Measurements from ENCODE around the gene COPS9. TPM values are rescaled to one million over a fixed set of nuclear protein-coding genes. Genes with fewer than 3 reads are reported as not detected.

The COPS9 gene
- total RNA-seq, 4 donors from 2014 or later: 179 to 254 (median 197) TPM

GRCh38 chr2:240178564-240178963 is 42.5 kb upstream of the COPS9 start:
- 72% methylated on average over 3 of the region's 3 CpGs for WGBS
- Histone ChIP-seq H3K4me1 (no peaks in the 10 kb centered on the region), H3K36me3 (no peaks in the 10 kb centered on the region), H3K27ac (replicated peaks in 1 of 4) (no peak overlapping the region), H3K9me3 (no peaks in the 10 kb centered on the region), H3K4me3 (no peak overlapping the region), H3K27me3 (peaks cover 0 to 54% (median 0%) of the 10 kb centered on the region in 4 donors)
- TF ChIP-seq EP300 (IDR thresholded peaks at IDR 0.05) (no peak), POLR2A (IDR thresholded peaks at IDR 0.05; ENCODE audit: low read depth) (no peak), CTCF (IDR thresholded peaks at IDR 0.05) (no peak)
- DNase-seq (ENCODE audit: extremely low spot score): no peak
- intact Hi-C loops (cut with DNase I): no loop called here

GRCh38 chr2:240174496-240174895 is 38.4 kb upstream of the COPS9 start:
- WGBS: 49% methylated on average over 7 of the region's 7 CpGs
- Histone ChIP-seq H3K36me3 (no peaks in the 10 kb centered on the region), H3K4me1 (no peaks in the 10 kb centered on the region), H3K9me3 (no peaks in the 10 kb centered on the region), H3K27ac (replicated peaks in 1 of 4) (no peak overlapping the region), H3K27me3 (peaks cover 0 to 29% (median 0%) of the 10 kb centered on the region in 4 donors), H3K4me3 (no peak overlapping the region)
- intact Hi-C loops (cut with DNase I): no loop called here
- no peak for TF ChIP-seq POLR2A (IDR thresholded peaks at IDR 0.05; ENCODE audit: low read depth)
- no peak for TF ChIP-seq CTCF (IDR thresholded peaks at IDR 0.05)
- TF ChIP-seq EP300 (IDR thresholded peaks at IDR 0.05): no peak
- no peak for TF ChIP-seq POLR2AphosphoS5 (IDR thresholded peaks at IDR 0.05)
- DNase-seq (ENCODE audit: extremely low spot score): no peak

- TF ChIP-seq EP300 (IDR thresholded peaks at IDR 0.05) (no peak), CTCF (IDR thresholded peaks at IDR 0.05) (no peak), POLR2AphosphoS5 (IDR thresholded peaks at IDR 0.05) (no peak), POLR2A (IDR thresholded peaks at IDR 0.05; ENCODE audit: low read depth) (no peak)
- Histone ChIP-seq H3K36me3 (no peaks in the 10 kb centered on the region), H3K4me3 (no peak overlapping the region), H3K27me3 (peaks cover 0 to 27% (median 0%) of the 10 kb centered on the region in 4 donors), H3K4me1 (no peaks in the 10 kb centered on the region), H3K27ac (replicated peaks in 1 of 4) (no peak overlapping the region), H3K9me3 (no peaks in the 10 kb centered on the region)
- WGBS: 87% methylated on average over 9 of the region's 13 CpGs
- no peak for DNase-seq (ENCODE audit: extremely low spot score)
- intact Hi-C loops (cut with DNase I): no loop called here
Measured at GRCh38 chr2:240172071-240172895, 36.2 kb upstream of the COPS9 start.

GRCh38 chr2:240170883-240171282 is 34.8 kb upstream of the COPS9 start:
- TF ChIP-seq EP300 (IDR thresholded peaks at IDR 0.05) (no peak), POLR2AphosphoS5 (IDR thresholded peaks at IDR 0.05) (no peak), POLR2A (IDR thresholded peaks at IDR 0.05; ENCODE audit: low read depth) (no peak), CTCF (IDR thresholded peaks at IDR 0.05) (no peak)
- no peak for DNase-seq (ENCODE audit: extremely low spot score)
- Histone ChIP-seq H3K27ac (replicated peaks in 1 of 4) (no peak overlapping the region), H3K36me3 (no peaks in the 10 kb centered on the region), H3K4me3 (no peak overlapping the region), H3K27me3 (peaks cover 0 to 39% (median 0%) of the 10 kb centered on the region in 4 donors), H3K4me1 (no peaks in the 10 kb centered on the region), H3K9me3 (no peaks in the 10 kb centered on the region)
- intact Hi-C loops (cut with DNase I): no loop called here
- WGBS: 56% methylated on average over 3 of the region's 3 CpGs

Data from esophagus muscularis mucosa (tissue), 4 donors.